NCI-H460 (cell line): ENCODE results near the gene POLR3K. TPM values are rescaled to one million over a fixed set of nuclear protein-coding genes. Genes with fewer than 3 reads are reported as not detected.

Source experiments
- DNase-seq: peaks from one replicate; pipeline ENCODE4 v3.0.0-alpha.2; 2016; ENCODE audit warnings: low read depth; ENCODE audit errors: extremely low read depth
- total RNA-seq: library from RNA; depleted of rRNA; stranded (reverse); fragments of >200 nt; shearing (Covaris generic); gene quantifications from 2 replicates; pipeline ENCODE4 v1.2.3, GENCODE V29; 2014

The POLR3K gene
- total RNA-seq, 1 experiment from 2014 or later: 13.3 TPM

DNA sequence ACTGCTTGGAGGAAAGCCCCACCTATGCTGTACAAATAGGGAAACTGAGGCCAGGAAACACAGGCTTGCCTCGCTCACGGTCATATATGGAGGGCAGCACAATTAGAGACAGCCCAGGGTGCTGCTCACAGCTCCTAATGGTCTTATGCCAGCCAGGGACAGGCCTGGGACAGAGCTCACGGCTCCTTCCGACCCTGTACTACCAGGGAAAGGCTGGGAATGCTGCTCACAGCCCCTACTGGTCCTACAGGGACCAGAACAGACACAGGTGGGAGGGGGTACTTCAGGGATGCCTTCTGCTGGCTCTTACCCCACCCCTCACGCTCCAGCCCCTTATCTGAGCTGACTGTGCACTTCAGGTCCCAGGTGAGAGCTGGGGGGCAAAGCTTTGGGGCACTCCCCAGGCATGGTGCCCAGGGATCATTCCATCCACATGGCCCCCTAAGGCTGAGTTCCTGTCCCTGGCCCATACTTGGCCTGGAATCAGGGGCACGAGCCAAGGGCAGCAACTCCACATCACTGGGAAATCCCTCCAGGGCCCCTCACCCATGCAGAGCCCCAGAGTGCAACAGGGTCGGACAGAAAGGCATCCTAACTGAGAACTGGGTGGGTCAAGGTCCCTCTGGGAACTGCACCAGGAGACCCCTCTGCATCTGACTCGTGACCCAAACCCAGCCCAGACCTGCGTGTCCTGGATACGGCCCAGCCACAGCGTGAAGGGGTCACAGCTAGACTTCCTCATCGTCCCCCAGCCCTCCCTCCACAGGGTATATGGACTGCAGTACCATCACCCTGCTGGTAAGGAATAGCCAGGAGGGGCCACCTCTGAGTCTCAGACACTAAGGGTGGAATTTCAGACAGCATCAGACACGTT lies 13.1 kb upstream of the POLR3K start:
- no peak for DNase-seq

DNA sequence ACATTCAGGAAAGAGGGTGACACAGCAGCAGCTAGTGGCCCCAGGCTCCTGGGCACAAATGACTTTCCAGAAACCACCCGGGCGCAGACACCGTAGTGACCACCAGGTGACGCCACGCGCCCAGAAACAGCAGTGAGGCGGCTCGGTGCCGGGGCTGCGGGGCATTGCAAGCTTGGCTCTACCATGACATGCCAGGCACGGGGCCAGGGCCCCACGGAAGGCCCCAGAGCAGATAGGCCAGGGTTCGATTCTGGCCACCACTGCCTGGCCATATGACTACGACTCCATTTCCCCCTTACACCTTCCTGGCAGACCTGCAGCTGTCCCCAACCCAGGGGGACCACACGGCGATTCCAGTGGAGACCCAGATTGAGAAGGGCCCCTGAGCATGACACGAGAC lies 12.3 kb upstream of the POLR3K start:
- peak; percentile 71 for DNase-seq

DNA sequence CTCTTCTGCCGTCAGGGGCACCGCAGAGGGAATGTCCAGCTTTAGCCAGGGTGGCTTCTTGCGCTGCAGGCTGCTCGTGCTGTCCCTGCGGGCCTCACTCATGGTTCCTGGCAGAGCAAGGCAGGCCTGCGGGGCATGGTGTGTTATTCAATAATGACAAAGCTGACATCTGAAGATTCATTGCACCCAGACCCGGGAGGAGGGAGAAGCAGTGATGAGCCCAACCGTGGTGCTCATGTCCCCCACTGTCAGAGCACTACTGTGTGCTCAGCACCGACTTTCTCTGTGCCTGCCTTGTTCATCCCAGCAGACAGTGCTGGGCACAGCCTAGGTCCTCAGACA lies 11.5 kb upstream of the POLR3K start:
- DNase-seq: no peak

DNA sequence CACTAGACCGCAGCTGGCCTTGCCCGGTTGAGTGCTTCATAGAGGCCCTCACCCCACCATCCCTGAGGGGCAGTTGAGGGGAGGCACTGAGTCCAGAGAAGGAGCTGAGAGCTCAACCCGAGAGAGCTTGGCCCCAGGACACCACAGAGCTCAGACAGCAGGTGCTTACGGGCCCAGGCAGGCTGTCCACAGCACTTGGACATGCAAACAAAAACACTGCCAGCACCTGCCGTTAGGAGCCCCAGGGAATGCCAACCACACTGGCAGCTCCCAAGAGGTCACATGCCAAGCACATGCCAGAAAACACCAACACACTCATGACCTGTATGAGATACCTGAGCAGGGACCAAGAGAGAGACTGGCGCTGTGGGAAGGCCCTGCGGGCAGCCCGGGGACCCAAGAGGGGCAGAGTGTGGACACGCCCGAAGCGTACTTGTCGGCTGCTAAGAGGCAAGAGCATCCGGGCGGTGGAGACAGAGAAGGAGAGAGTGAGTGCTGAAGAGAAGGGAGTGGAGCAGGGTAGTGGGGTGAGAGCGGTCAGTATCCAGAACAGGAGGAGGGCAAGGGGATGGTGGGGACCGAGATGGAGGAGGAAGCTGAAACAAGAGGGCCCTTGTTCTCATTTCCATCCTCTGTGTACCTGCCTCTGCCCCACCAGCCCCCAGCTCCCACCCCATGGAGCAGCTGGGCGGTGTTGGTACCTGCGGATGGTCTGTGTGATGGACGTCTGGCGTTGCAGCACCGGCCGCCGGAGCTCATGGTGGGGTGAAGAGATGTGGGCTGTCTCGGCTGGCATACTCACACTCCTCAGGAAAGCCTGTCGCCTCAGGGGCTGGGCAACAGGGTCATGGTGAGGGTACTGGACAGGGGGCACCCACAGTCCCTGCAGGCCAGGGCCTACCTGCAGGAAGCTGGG lies 10.8 kb upstream of the POLR3K start:
- DNase-seq: no peak

DNA sequence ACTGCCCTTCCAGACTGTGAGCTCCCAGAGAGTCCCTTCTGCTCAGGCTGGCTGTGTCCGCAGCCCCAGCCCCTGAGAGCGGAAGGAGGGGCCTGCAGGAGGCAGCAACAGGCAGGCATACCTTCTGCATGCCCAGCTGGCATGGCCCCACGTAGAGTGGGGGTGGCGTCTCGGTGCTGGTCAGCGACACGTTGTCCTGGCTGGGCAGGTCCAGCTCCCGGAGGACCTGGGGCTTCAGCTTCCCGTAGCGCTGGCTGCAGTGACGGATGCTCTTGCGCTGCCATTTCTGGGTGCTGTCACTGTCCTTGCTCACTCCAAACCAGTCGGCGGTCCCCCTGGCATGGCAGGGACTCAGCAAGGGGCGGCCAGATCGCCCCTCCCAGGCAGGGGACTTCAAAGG lies 10.1 kb upstream of the POLR3K start:
- DNase-seq: no peak

DNA sequence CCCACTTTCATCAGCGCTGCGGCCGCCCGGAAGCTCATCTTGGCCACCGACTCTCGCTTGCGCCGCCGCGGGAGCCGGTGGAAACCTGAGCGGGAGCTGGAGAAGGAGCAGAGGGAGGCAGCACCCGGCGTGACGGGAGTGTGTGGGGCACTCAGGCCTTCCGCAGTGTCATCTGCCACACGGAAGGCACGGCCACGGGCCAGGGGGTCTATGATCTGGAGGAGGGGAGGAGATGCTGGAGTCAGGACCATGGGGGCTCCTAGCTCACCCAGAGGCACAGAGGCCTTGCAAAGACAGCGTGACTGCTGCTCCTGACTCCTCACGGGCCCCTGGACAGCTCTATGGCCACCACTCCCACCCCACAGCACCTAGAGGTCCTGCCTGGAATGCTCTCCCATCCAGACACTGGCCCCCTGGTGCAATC lies 9.6 kb upstream of the POLR3K start:
- no peak for DNase-seq

DNA sequence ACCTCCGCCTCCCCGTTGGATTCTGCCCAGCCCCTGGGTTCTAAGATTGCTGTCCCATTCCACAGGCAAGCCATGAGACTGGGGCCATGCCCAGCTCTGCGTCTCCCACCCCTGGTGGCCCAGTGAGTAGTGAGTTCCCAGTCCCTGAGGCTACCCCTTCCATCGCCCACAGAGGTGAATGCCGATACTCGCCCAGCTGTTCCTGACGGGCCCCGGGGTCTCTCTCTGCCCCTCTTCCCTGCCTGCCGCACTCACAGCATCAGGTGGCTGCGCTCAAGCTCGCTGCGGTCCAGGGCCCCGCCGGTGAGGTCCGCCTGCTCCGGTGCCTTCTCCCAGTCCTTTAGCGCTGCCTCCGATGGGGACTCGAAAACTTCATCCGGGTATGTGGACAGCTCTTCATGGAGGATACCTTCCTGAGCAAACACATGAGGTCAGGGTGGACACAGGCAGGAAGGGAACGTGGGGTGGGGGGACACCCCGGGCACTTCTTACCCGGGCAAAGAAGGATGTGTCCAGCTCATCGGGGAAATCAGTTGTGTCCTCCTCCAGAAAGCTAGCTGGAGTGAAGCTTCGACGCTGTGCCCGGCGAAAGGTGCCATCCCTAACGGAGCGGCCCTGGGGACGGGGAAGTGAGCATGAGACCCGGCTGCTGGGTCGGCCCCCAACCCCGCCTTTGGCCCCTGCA lies 9.0 kb upstream of the POLR3K start:
- DNase-seq: no peak

DNA sequence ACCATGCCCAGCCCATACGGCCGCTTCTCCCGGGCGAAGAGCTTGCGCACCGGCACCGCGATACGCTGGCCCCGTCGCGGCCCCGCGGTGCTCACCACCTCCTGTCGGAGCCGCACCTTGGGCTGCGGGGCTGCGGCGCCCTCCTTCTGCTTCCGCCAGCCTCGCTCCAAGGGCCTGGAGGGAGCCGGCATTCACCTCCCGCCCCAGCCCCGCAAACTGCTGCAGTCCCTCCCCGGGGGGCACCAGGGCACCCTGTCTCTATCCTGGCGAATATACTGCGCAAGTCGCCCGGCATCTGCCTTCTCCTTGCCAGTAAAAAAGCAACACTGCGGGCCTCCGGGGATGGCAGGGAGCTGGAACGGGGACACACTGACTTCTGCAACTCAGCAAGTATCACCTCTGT lies 8.5 kb upstream of the POLR3K start:
- no peak for DNase-seq

DNA sequence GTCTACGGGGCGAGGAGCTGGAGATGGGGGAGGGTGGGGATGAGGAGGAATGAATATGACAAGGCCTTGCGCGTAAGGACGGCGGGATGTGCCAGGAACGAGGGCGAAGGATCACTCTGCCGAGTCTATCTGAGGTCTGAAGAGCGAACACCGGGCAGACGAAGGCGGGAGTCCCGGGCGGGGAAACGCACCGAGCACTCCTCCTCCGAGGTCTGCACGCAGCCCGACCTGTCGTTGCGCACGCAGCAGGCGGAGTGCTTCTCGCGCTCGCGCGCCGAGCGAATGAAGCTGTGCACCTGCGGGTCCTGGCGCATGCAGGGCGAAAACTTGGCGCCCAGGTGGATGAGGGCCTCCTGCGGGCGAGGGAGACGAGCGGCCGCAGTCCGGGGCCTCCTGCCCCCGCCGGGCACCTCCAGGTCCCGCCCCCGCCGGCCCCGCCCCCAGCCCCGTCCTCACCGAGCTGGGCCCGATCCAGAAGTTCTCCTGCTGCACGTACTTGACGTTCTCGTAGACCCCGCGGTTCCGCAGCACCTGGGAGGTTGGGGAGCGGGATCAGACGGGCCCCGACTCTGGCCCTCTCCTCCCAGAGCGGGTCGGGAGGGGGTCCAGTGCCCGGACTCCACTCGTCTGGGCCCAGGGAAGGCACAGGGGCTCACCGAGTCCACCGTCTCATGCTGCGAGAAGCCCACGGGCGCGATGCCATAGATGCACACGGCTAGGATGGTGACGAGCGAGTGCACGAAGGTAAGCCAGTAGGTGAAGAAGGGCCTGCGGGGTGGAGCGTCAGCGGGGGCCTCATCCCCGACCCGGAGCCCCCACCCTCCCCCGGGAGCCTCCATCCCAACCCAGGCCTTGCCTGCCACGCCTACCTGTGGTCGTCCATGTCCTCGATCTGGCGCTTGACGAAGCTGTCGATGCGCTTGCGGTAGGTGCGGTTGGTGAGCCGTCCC lies 7.8 kb upstream of the POLR3K start:
- DNase-seq: no peak

DNA sequence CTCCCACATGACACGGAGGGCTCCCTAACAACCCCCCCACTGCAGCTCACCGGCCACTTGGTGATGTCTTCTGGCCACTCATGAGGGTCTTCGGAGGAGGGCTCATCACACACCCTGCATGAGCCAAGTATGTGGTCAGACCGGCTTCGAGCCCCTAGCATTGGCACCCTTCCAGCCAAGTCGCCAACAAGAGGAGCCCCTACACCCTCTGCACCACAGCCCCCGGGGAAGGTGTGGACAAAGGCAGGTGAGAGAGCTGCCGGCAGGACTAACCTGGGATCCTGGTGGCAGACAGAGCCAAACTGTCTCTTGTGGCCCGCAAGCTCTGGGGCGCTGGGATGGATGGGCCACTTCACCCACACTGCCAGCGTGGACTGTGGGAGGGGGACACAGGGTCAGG lies 6.8 kb upstream of the POLR3K start:
- no peak for DNase-seq

DNA sequence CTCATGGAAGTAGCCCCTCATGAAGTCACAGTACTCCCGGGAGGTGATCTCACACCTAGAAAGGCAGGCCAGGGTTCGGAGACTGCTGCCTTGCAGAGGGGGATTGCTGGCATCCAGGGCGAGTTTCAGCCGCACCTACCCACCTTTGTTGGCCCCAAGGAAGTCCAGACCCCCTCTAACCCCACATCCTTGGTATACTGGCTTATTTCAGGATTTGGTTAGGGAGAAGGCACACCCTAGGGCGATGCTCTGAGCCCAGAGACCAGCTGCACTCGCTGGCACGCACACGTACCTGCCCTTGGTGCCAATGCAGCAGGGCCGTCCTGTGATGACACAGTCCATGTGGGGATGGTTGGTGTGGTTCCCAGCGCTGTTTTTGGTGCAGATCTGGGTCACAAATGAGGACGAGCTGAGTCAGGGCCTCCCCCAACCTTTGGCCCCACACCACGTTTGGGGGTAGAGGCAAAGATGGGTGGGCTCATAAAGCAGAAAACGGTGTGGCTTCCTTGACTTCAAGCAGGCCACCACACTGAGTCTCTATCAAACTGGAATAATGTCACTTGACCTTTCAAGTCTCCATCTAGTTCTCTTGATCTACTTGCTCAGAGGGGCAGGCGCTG lies 6.1 kb upstream of the POLR3K start:
- DNase-seq: no peak

DNA sequence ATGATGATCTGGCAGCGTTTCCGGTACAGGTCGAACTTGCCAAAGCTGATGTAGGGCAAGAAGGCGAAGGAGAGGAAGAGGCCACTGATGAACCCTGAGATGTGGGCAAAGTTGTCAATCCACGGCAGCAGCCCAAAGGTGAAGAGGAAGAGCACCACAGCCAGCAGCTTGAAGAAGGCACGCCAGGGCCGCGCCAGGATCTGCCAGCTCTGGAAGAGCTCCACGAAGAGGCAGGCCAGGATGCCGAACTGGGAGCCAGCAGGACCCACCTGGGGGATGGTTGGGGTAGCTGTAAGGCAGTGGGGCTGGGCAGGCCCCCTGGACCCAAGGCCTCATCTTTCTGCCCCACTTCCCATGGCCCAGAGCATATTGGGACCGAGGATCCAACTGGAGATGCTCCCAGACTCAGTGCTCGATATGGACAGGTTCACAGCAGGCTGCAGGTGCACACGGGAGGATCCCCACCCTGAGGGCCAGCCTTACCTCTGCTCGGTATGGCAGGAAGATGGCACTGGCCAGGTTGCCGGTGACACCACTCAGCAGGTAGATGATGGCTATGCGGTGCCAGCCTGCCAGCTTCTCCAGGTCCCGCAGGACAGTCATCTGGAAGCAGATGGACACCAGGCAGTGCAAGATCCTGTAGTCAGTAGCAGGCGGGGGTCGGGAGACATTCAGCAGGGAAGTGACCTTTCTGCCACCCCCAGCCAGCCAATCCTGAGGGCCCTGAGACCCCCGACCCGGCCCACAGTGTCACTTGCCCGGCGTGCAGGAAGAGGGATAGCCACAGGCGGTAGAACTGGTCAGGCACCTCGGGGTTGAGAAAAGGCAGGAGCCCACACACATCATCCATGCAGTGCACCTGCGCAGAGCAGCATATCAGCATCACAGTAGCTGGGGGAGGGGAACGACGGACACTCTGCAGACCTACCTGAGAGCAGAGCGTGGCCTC lies 5.4 kb upstream of the POLR3K start:
- DNase-seq: no peak

DNA sequence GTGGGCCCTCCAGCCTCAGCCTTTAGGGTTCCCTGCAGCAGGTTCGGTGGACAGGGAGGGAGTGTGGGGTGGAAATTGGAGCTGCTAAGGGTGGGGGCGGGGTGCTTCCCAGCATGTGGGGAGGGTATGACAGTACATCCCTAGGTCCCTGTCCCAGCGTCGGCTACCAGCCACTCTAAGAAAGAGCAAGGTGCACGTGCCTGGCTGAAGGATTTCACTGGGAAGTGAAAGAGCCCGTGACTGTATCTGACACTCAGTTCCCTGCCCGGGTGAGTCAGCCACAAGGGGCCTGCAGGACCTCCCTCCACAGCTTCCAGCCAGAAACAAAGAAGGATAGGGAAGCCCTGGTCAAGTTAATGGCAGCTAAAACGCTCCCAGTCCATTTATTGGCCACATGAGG lies 4.3 kb upstream of the POLR3K start:
- no peak for DNase-seq

DNA sequence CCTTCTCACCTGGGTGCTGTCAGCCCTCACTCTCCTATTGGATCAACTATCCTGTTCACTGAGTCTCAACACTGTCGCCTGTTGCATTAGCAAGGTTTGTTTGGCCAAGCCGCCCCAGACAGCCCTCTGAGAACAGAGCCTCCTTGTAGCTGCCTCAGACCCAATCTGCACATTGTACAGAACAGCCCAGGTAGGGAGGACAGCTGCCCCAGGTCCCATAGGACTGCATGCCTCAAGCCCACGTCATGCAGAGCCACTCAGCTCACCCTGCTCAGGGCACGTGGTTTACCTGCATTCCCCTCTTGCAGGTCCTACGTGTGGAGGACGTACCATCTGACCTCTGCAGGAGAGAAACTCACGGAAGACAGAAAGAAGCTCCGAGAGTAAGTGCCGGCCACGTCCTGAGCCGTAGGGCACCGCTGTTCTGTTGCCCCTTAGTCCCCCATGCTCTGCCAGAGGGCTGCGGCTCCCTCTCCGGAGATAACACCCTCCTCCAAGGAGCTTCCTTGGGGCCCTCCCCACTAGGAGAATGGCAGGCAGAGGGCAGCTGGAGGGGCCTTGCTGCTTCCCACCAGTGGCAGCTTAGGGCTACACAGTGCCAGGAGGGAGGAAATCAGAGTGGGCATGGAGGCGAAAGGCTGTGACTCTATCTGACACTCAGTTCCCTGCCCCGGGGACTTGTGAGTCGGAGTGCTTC lies 3.0 kb upstream of the POLR3K start:
- no peak for DNase-seq

DNA sequence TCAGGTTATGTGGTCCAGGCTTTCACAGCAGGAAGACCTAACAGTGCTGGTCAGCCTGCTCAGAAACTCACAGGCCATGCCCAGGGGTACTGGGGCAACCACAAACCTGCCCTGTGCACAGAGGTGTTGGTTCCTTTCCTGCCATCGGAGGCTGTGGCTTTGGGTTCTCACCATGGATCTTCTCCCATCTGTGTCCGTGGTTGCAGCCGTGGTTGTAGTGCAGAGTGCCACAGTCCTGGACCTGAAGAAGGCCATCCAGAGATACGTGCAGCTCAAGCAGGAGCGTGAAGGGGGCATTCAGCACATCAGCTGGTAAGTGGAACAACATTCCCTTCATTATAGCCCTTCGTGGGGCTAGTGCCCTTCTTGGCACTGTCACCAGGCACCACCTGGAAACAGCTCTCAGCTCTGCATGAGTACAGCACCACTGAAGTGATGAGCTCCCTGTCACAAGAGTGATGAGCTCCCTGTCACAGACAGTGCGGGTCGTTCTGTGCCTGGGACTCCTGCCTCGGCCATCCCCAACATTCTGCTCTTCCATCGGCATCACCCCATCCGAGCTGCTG lies 2.2 kb upstream of the POLR3K start:
- DNase-seq: no peak

DNA sequence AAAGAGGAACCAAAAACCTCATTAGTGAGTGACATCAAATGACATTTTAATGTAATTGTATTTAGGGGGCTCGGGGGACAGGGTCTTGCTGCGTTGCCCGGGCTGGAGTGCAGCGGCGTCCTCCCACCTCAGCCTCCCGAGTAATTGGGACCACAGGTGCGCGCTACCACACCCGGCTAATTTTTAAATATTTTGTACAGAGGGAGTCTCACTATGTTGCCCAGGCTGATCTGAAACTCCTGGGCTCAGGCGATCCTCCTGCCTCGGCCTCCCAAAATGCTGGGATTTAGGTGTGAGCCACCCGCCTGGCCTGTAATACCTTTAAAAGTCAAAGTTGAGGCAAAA lies 801 bp upstream of the POLR3K start:
- DNase-seq: no peak

DNA sequence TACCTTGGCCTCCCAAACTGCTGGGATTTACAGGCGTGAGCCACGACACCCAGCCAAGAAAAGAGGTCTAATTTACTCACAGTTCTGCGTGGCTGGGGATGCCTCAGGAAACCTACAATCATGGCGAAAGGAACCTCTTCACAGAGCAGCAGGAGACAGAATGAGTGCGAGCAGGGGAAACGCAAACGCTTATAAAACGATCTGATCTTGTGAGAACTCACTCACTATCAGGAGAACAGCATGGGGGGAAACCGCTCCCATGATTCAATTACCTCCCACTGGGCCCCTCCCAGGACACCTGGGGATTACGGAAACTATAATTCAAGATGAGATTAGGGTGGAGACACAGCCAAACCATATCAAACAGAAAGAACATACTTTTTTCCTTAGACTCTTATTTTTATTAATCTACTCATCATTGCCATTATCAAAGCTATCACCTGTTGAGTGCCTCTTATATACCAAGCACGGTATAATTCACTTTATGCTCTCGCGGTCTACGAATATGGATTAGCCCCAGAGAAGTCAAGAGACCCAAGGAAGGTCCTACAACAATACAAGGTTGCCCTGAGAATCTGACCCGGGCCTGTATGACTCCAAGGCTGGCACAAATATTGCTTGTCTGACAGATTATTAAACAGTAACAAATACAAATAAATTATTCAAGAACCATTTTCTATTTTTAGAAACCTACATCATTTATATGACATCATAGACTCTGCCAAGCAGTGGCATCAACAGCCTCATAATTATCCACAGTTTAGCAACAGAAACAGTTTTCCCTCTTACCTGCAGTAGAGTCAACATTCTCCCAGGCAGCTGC lies 2.4 kb downstream of the POLR3K start:
- DNase-seq: no peak
